Measurements from ENCODE around the gene FAM177A1.

DNA sequence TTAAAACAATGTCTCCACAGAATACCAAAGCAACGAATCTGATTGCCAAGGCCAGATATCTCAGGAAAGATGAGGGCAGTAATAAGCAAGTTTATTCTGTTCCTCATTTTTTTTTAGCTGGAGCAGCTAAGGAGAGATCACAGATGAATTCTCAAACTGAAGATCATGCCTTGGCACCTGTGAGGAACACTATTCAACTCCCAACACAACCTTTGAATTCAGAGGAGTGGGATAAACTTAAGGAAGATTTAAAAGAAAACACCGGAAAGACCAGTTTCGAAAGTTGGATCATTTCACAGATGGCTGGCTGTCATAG is 77.3 kb downstream of the FAM177A1 start:
- TF ChIP-seq, protein P1, sequence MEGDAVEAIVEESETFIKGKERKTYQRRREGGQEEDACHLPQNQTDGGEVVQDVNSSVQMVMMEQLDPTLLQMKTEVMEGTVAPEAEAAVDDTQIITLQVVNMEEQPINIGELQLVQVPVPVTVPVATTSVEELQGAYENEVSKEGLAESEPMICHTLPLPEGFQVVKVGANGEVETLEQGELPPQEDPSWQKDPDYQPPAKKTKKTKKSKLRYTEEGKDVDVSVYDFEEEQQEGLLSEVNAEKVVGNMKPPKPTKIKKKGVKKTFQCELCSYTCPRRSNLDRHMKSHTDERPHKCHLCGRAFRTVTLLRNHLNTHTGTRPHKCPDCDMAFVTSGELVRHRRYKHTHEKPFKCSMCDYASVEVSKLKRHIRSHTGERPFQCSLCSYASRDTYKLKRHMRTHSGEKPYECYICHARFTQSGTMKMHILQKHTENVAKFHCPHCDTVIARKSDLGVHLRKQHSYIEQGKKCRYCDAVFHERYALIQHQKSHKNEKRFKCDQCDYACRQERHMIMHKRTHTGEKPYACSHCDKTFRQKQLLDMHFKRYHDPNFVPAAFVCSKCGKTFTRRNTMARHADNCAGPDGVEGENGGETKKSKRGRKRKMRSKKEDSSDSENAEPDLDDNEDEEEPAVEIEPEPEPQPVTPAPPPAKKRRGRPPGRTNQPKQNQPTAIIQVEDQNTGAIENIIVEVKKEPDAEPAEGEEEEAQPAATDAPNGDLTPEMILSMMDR (IDR thresholded peaks at IDR 0.05) = no peak
- TF ChIP-seq POLR2A (IDR thresholded peaks at IDR 0.05) = no peak
